WI38 (cell line): ENCODE results near the gene CRACR2A.

Experiments used
- H3K4me3 ChIP-seq: 2 replicates; pipeline ENCODE4 v1.5.1; 2011; ENCODE audit warnings: low read depth, mild to moderate bottlenecking, control low read depth, low read length
- TF ChIP-seq, protein P1 (sequence below): IDR thresholded peaks from 2 replicates; pipeline ENCODE4 v1.5.1; 2012; ENCODE audit warnings: low read depth, mild to moderate bottlenecking, control low read depth, low read length

The CRACR2A gene, protein sequence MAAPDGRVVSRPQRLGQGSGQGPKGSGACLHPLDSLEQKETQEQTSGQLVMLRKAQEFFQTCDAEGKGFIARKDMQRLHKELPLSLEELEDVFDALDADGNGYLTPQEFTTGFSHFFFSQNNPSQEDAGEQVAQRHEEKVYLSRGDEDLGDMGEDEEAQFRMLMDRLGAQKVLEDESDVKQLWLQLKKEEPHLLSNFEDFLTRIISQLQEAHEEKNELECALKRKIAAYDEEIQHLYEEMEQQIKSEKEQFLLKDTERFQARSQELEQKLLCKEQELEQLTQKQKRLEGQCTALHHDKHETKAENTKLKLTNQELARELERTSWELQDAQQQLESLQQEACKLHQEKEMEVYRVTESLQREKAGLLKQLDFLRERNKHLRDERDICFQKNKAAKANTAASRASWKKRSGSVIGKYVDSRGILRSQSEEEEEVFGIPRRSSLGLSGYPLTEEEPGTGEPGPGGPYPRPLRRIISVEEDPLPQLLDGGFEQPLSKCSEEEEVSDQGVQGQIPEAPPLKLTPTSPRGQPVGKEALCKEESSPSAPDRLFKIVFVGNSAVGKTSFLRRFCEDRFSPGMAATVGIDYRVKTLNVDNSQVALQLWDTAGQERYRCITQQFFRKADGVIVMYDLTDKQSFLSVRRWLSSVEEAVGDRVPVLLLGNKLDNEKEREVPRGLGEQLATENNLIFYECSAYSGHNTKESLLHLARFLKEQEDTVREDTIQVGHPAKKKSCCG

DNA sequence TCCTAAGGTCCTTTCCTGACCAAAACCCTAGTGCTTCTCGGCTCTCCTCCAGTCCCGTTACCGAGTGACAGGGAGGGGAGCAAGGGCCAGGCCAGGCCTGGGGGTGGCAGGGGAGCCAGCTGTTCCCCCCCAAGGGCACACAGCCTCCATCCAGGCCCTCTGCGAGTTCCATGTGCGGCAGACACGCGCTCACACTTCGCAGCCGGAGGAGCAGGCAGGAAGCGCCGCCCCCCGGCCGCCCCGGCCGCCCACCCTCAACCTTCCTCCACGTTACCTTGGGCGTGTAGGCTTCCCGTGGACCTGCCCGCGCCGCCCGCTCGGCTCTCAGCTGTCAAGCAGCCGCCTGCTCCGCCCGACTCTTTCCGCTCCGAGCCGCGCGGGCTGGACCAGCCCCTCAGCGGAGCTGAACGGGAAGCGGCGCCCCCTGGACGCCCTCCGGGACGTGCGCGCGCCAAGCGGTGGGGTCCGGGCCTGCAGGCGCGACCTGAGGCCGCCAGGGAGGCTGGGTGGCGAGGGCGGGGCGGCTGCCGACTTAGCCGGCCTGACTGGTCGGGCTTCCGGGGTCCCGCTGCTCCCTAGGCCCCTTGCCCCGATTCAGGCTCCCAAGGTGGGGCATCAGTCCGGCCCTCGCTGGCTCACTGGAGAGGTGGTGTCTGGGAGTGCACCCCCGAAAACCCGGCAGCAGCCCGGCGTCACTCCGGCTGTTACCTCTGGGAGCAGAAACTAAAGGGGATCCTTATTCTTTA is at the start of gene CRACR2A:
TSS of gene CRACR2A (minus strand) at position 369 of the 746 bp plus-strand sequence. CDS start 56,110 bp downstream, outside the sequence.
- TF ChIP-seq, protein P1, sequence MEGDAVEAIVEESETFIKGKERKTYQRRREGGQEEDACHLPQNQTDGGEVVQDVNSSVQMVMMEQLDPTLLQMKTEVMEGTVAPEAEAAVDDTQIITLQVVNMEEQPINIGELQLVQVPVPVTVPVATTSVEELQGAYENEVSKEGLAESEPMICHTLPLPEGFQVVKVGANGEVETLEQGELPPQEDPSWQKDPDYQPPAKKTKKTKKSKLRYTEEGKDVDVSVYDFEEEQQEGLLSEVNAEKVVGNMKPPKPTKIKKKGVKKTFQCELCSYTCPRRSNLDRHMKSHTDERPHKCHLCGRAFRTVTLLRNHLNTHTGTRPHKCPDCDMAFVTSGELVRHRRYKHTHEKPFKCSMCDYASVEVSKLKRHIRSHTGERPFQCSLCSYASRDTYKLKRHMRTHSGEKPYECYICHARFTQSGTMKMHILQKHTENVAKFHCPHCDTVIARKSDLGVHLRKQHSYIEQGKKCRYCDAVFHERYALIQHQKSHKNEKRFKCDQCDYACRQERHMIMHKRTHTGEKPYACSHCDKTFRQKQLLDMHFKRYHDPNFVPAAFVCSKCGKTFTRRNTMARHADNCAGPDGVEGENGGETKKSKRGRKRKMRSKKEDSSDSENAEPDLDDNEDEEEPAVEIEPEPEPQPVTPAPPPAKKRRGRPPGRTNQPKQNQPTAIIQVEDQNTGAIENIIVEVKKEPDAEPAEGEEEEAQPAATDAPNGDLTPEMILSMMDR, result peak; percentile 57
- H3K4me3 ChIP-seq, result peak within 1 kb of the TSS; percentile 42

DNA sequence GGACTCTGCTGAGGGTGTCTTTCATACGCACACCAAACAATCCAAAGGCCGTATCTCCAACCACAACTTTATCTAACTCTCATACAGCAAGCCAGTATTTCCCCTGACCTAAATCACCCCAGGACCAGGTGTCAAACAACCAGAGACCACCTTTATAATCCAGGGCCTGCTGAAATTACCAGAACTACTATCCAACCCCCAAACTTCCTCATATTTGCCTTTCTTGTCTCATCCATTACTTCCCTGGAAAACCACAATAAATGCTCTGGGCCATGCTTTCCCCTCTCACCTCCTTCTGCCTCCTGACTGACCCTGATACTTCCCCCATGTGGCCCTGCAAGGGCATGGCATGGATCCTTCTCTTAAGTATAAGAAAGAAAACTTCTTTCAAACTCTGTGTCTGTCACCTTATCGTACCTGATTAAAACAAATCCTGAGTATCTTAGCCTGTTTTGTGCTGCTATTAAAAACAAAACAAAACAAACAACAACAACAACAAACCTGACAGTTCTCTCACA is 44.7 kb upstream of the CRACR2A start:
- H3K4me3 ChIP-seq, result no peak overlapping the region

DNA sequence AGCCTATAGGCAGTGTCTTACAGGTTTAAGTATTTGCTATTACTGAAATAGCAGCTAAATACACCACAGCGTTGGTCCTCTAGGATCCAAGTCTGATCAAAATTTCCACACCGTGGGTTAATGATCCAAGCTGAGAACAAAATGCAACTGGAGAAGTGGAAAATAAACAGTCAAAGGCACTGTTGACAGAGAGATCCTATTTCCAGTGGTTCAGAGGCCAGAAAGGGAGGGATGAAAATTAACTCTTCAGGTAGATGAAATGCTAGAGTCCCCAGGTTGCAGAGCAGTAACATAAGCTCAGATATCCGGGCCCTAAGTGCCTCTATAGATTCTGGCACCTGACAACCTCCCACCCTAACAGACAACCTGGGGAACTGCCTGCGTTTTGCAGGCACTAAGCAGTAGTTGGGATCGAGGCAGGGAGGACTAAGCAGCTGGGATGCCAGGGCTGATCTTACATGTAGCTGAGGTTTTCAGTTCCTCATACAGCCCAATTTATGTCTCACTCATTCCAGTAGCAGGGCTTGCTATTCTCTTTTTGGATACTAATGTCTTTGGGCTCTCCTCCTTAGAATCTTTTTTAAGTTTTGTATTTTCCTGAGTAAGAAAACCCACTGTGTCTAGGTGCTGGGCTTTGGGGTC is 42.7 kb upstream of the CRACR2A start:
- TF ChIP-seq, protein P1, result no peak
- H3K4me3 ChIP-seq, result no peak overlapping the region

More for the DNA sequence above, 44.7 kb upstream of the CRACR2A start:
- TF ChIP-seq, protein P1, result no peak

DNA sequence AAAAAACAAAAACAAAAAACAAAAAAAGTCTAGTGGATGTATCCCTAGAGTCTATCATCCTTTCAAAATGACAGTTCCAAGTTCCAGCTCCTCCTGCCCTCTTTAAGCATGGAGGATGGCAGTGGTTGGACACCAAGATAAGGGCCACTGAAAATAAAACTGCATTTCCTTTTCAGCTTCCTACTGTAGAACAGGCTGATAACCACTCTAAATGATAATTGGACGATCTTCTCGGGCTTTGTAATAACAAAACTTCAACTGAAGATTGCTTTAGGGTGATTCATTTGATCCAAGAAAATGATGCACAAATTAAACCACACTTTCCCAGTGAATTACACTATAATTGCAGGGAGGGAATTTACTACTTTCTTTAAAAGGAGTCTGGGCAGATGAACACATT is 42.2 kb upstream of the CRACR2A start:
- H3K4me3 ChIP-seq, result no peak overlapping the region
- TF ChIP-seq, protein P1, result no peak

DNA sequence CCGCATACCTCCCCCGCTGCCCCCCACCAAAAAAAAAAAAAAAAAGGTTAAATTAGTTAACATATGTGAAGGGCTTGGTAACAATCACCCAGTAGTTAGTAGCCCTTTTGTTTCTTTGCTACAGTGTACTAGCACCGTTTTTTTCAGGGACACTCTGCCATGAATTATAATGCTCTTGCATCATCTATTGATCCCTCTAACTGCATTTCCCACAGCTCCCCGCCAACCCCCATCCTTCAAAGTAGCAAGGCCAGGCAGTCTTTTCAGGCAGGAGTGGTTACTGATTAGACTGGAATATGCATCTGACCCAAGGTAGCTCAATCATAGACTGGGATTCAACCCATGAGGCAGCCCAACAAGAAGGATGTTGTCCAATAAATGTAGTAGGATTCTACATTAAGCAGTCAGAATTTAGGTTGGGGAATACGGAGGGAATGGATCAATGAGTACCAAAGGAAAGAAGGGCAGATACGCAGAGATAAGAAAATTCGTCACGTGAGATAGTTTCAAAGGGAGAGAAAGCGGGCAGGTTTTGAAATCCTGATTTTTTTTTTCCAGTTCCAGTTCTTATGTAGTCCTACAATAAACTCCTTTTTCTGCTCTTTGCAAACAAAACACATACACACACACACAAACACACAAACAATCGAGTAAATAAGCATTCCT is 39.8 kb upstream of the CRACR2A start:
- TF ChIP-seq, protein P1, result no peak
- no peak overlapping the region for H3K4me3 ChIP-seq

DNA sequence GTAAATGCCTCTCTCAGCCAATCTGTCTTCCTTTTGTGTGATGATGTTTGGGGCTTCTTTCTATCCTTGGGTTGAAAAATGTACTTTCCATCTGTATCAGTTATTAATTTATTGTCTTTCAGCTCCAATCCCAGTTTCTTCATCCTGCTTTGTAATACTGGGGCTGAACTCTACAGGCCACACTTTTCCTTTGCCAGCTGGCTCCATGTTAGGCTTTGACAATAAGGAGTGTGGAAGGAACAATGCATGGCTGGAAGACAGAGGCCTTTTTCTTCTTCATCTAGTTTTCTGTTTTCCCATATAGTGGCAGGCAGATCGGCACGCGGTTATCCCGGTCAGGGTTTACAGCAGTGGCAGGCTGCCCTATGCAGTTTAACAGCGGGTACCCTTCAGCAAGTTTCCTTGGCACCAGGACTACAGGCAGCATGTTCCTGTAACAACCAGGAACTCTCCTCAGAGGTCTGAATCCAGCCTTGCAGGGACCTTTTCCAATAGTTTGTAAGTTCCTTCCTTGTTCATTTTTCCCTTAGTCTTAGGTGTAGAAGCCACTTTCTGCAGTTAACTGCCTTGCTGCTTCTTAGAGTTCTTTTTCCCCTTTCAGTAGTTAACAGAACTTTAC is 38.5 kb upstream of the CRACR2A start:
- TF ChIP-seq, protein P1, result no peak

More for the DNA sequence above, 38.5 kb upstream of the CRACR2A start:
- no peak overlapping the region for H3K4me3 ChIP-seq
